ENCODE results near the gene KRT12.

KRT12 gene

GRCh38 chr17:40884708-40885512 lies 17.9 kb upstream of the KRT12 start, which contains the start of gene KRT20:
Gene KRT20 (minus strand): TSS chr17:40885242. CDS start chr17:40885185, 57 bp downstream.
- FAIRE-seq = no peak
- DNase-seq (ENCODE audit: insufficient read length, low spot score) = no peak
- TF ChIP-seq SPI1 (IDR thresholded peaks at IDR 0.05; ENCODE audit: low read depth, low read length) = no peak
- no peak for TF ChIP-seq POLR2A (IDR thresholded peaks at IDR 0.05; ENCODE audit: low read depth, low read length)
- no peak for TF ChIP-seq POLR2AphosphoS5 (IDR thresholded peaks at IDR 0.05; ENCODE audit: low read depth, low read length)

- DNase-seq (ENCODE audit: insufficient read length, low spot score) (no peak), FAIRE-seq (no peak)
- TF ChIP-seq SPI1 (IDR thresholded peaks at IDR 0.05; ENCODE audit: low read depth, low read length) (no peak), TAF1 (IDR thresholded peaks at IDR 0.05; ENCODE audit: low read depth, low read length) (no peak), POLR2A (IDR thresholded peaks at IDR 0.05; ENCODE audit: low read depth, low read length) (no peak), POU2F2 (IDR thresholded peaks at IDR 0.05; ENCODE audit: low read depth, low read length) (no peak), POLR2AphosphoS5 (IDR thresholded peaks at IDR 0.05; ENCODE audit: low read depth, low read length) (no peak), PAX5 (IDR thresholded peaks at IDR 0.05; ENCODE audit: insufficient read depth, low read length, severe bottlenecking) (no peak)
These were observed 16.8 kb upstream of the KRT12 start for GRCh38 chr17:40883626-40884334.

GRCh38 chr17:40883031-40883430 lies 16.0 kb upstream of the KRT12 start:
- DNase-seq (ENCODE audit: insufficient read length, low spot score) (no peak), FAIRE-seq (no peak)
- no peak for TF ChIP-seq SPI1 (IDR thresholded peaks at IDR 0.05; ENCODE audit: low read depth, low read length)
- TF ChIP-seq POU2F2 (IDR thresholded peaks at IDR 0.05; ENCODE audit: low read depth, low read length) = no peak
- no peak for TF ChIP-seq POLR2A (IDR thresholded peaks at IDR 0.05; ENCODE audit: low read depth, low read length)
- no peak for TF ChIP-seq PAX5 (IDR thresholded peaks at IDR 0.05; ENCODE audit: insufficient read depth, low read length, severe bottlenecking)
- no peak for TF ChIP-seq POLR2AphosphoS5 (IDR thresholded peaks at IDR 0.05; ENCODE audit: low read depth, low read length)
- no peak for TF ChIP-seq TAF1 (IDR thresholded peaks at IDR 0.05; ENCODE audit: low read depth, low read length)

DNA sequence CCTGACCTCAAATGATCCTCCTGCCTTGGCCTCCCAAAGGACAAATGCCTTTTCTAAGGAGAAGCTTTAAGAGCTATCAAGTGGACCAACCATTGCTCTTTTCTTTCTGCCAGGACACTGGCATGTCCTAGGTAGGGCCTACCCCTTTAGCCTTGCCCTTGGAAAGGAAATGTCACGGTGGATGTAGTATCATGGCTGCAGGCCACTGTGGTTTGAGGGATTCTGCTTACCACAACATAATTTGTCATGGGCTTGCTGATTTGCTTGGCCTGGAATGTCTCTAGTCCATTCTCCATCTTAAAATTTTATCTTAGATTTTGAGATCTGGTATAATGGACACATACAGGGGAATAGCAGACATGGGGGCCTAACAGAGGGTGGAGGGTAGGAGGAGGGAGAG lies 12.0 kb upstream of the KRT12 start:
- no peak for FAIRE-seq
- DNase-seq (ENCODE audit: insufficient read length, low spot score) = no peak
- TF ChIP-seq POLR2AphosphoS5 (IDR thresholded peaks at IDR 0.05; ENCODE audit: low read depth, low read length) = no peak
- TF ChIP-seq SPI1 (IDR thresholded peaks at IDR 0.05; ENCODE audit: low read depth, low read length) = no peak
- no peak for TF ChIP-seq TAF1 (IDR thresholded peaks at IDR 0.05; ENCODE audit: low read depth, low read length)
- TF ChIP-seq POLR2A (IDR thresholded peaks at IDR 0.05; ENCODE audit: low read depth, low read length) = no peak

- no peak for DNase-seq (ENCODE audit: insufficient read length, low spot score)
- FAIRE-seq = no peak
These were observed 11.0 kb upstream of the KRT12 start for GRCh38 chr17:40878044-40878443.

GRCh38 chr17:40873801-40874200 lies 6.8 kb upstream of the KRT12 start:
- no peak for DNase-seq (ENCODE audit: insufficient read length, low spot score)
- TF ChIP-seq POLR2AphosphoS5 (IDR thresholded peaks at IDR 0.05; ENCODE audit: low read depth, low read length) (no peak), PAX5 (IDR thresholded peaks at IDR 0.05; ENCODE audit: insufficient read depth, low read length, severe bottlenecking) (no peak)
- FAIRE-seq = no peak

More at GRCh38 chr17:40878044-40878443, 11.0 kb upstream of the KRT12 start:
- no peak for TF ChIP-seq POLR2AphosphoS5 (IDR thresholded peaks at IDR 0.05; ENCODE audit: low read depth, low read length)
- no peak for TF ChIP-seq POU2F2 (IDR thresholded peaks at IDR 0.05; ENCODE audit: low read depth, low read length)
- TF ChIP-seq TAF1 (IDR thresholded peaks at IDR 0.05; ENCODE audit: low read depth, low read length) = no peak
- no peak for TF ChIP-seq SPI1 (IDR thresholded peaks at IDR 0.05; ENCODE audit: low read depth, low read length)
- TF ChIP-seq PAX5 (IDR thresholded peaks at IDR 0.05; ENCODE audit: insufficient read depth, low read length, severe bottlenecking) = no peak
- no peak for TF ChIP-seq POLR2A (IDR thresholded peaks at IDR 0.05; ENCODE audit: low read depth, low read length)

GRCh38 chr17:40873255-40873654 lies 6.2 kb upstream of the KRT12 start:
- DNase-seq (ENCODE audit: insufficient read length, low spot score) = no peak
- no peak for TF ChIP-seq POU2F2 (IDR thresholded peaks at IDR 0.05; ENCODE audit: low read depth, low read length)
- no peak for FAIRE-seq

- FAIRE-seq (no peak), DNase-seq (ENCODE audit: insufficient read length, low spot score) (no peak)
- no peak for TF ChIP-seq SPI1 (IDR thresholded peaks at IDR 0.05; ENCODE audit: low read depth, low read length)
- no peak for TF ChIP-seq PAX5 (IDR thresholded peaks at IDR 0.05; ENCODE audit: insufficient read depth, low read length, severe bottlenecking)
- no peak for TF ChIP-seq TAF1 (IDR thresholded peaks at IDR 0.05; ENCODE audit: low read depth, low read length)
- TF ChIP-seq POLR2A (IDR thresholded peaks at IDR 0.05; ENCODE audit: low read depth, low read length) = no peak
- TF ChIP-seq POU2F2 (IDR thresholded peaks at IDR 0.05; ENCODE audit: low read depth, low read length) = no peak
- TF ChIP-seq POLR2AphosphoS5 (IDR thresholded peaks at IDR 0.05; ENCODE audit: low read depth, low read length) = no peak
These were observed 5.4 kb upstream of the KRT12 start for GRCh38 chr17:40872416-40872815.

GRCh38 chr17:40871316-40871715 lies 4.3 kb upstream of the KRT12 start:
- FAIRE-seq (no peak), DNase-seq (ENCODE audit: insufficient read length, low spot score) (no peak)
- TF ChIP-seq TAF1 (IDR thresholded peaks at IDR 0.05; ENCODE audit: low read depth, low read length) (no peak), SPI1 (IDR thresholded peaks at IDR 0.05; ENCODE audit: low read depth, low read length) (no peak), POLR2A (IDR thresholded peaks at IDR 0.05; ENCODE audit: low read depth, low read length) (no peak), PAX5 (IDR thresholded peaks at IDR 0.05; ENCODE audit: insufficient read depth, low read length, severe bottlenecking) (no peak)

GRCh38 chr17:40870136-40870535 lies 3.1 kb upstream of the KRT12 start:
- FAIRE-seq (no peak), DNase-seq (ENCODE audit: insufficient read length, low spot score) (no peak)
- TF ChIP-seq POU2F2 (IDR thresholded peaks at IDR 0.05; ENCODE audit: low read depth, low read length) (no peak), POLR2A (IDR thresholded peaks at IDR 0.05; ENCODE audit: low read depth, low read length) (no peak), TAF1 (IDR thresholded peaks at IDR 0.05; ENCODE audit: low read depth, low read length) (no peak), POLR2AphosphoS5 (IDR thresholded peaks at IDR 0.05; ENCODE audit: low read depth, low read length) (no peak), SPI1 (IDR thresholded peaks at IDR 0.05; ENCODE audit: low read depth, low read length) (no peak), PAX5 (IDR thresholded peaks at IDR 0.05; ENCODE audit: insufficient read depth, low read length, severe bottlenecking) (no peak)

Measured in GM12891 (cell line).